Measurements from ENCODE around the gene ARID3C. TPM values are rescaled to one million over a fixed set of nuclear protein-coding genes. Genes with fewer than 3 reads are reported as not detected.

ARID3C gene
- polyA plus RNA-seq, 4 donors = 0.11 to 0.22 (median 0.17) TPM; not detected in 1

- no peak for DNase-seq (ENCODE audit: low read depth in 4 of 4, low spot score in 3 of 4)
Measured at GRCh38 chr9:34579808-34580163, 49.1 kb downstream of the ARID3C start.

- DNase-seq (ENCODE audit: low read depth in 4 of 4, low spot score in 3 of 4) = no peak
Measured at GRCh38 chr9:34579104-34579807, 49.6 kb downstream of the ARID3C start.

- no peak for DNase-seq (ENCODE audit: low read depth in 4 of 4, low spot score in 3 of 4)
Measured at GRCh38 chr9:34578241-34579103, 50.4 kb downstream of the ARID3C start.

- peak in 1 of 4 donors; percentile 71 for DNase-seq (ENCODE audit: low read depth in 4 of 4, low spot score in 3 of 4)
Measured at GRCh38 chr9:34577400-34578240, 51.2 kb downstream of the ARID3C start.

- DNase-seq (ENCODE audit: low read depth in 4 of 4, low spot score in 3 of 4) = no peak
Measured at GRCh38 chr9:34576597-34577399, 52.1 kb downstream of the ARID3C start.

GRCh38 chr9:34575862-34576596 is 52.8 kb downstream of the ARID3C start:
- no peak for DNase-seq (ENCODE audit: low read depth in 4 of 4, low spot score in 3 of 4)

- DNase-seq (ENCODE audit: low read depth in 4 of 4, low spot score in 3 of 4) = no peak
Measured at GRCh38 chr9:34575241-34575640, 53.6 kb downstream of the ARID3C start.

GRCh38 chr9:34574571-34574970 is 54.3 kb downstream of the ARID3C start:
- no peak for DNase-seq (ENCODE audit: low read depth in 4 of 4, low spot score in 3 of 4)

GRCh38 chr9:34573599-34574325 is 55.1 kb downstream of the ARID3C start:
- DNase-seq (ENCODE audit: low read depth in 4 of 4, low spot score in 3 of 4) = no peak

GRCh38 chr9:34572628-34573027 is 56.2 kb downstream of the ARID3C start:
- no peak for DNase-seq (ENCODE audit: low read depth in 4 of 4, low spot score in 3 of 4)

GRCh38 chr9:34572092-34572491 is 56.8 kb downstream of the ARID3C start:
- no peak for DNase-seq (ENCODE audit: low read depth in 4 of 4, low spot score in 3 of 4)

GRCh38 chr9:34571481-34571810 is 57.4 kb downstream of the ARID3C start:
- DNase-seq (ENCODE audit: low read depth in 4 of 4, low spot score in 3 of 4) = no peak

Other genes with a start within 250 kb of the ARID3C start
- gene FAM219A, start 170.5 kb downstream of the ARID3C start, polyA plus RNA-seq (ENCODE audit: insufficient read length in 4 of 4) = 10 to 100 TPM; 11.9 to 13.9 (median 12.5) TPM
- gene DNAI1, start 170.3 kb downstream of the ARID3C start, polyA plus RNA-seq (ENCODE audit: insufficient read length in 4 of 4) = 1 to 10 TPM in 3 of 4 donors, under 1 TPM in 1; 0.15 to 3.2 (median 2.0) TPM
- 1 to 10 TPM in 3 of 4 donors, under 1 TPM in 1; 0.82 to 3.6 (median 1.7) TPM for gene ENHO, start 106.1 kb downstream of the ARID3C start, polyA plus RNA-seq (ENCODE audit: insufficient read length in 4 of 4)
- 10 to 100 TPM; 31.8 to 90.7 (median 49.3) TPM for gene CNTFR, start 39.3 kb downstream of the ARID3C start, polyA plus RNA-seq (ENCODE audit: insufficient read length in 4 of 4)
- 10 to 100 TPM; 13.1 to 30.3 (median 26.7) TPM for gene RPP25L, start 17.0 kb downstream of the ARID3C start, polyA plus RNA-seq (ENCODE audit: insufficient read length in 4 of 4)
- gene DCTN3, start 8.6 kb downstream of the ARID3C start, polyA plus RNA-seq (ENCODE audit: insufficient read length in 4 of 4) = 100 to 1,000 TPM in 1 of 4 donors, 10 to 100 TPM in 3; 86.6 to 102 (median 94.2) TPM
- 10 to 100 TPM; 46.1 to 58.9 (median 49.3) TPM for gene SIGMAR1, start 8.7 kb upstream of the ARID3C start, polyA plus RNA-seq (ENCODE audit: insufficient read length in 4 of 4)
- 10 to 100 TPM; 58.9 to 81.5 (median 66.0) TPM for gene GALT, start 17.6 kb upstream of the ARID3C start, polyA plus RNA-seq (ENCODE audit: insufficient read length in 4 of 4)
- 100 to 1,000 TPM in 1 of 4 donors, 10 to 100 TPM in 3; 50.0 to 138 (median 66.6) TPM for gene IL11RA, start 23.1 kb upstream of the ARID3C start, polyA plus RNA-seq (ENCODE audit: insufficient read length in 4 of 4)
- gene CCL27, start 33.6 kb upstream of the ARID3C start, polyA plus RNA-seq (ENCODE audit: insufficient read length in 4 of 4) = 1 to 10 TPM in 1 of 4 donors, under 1 TPM in 3; 0.59 to 1.1 (median 0.76) TPM
- under 1 TPM in 2 of 4 donors, not detected in 2; 0.38 to 0.57 TPM for gene CCL19, start 62.2 kb upstream of the ARID3C start, polyA plus RNA-seq (ENCODE audit: insufficient read length in 4 of 4)
- 10 to 100 TPM in 3 of 4 donors, 1 to 10 TPM in 1; 8.0 to 28.2 (median 16.8) TPM for gene CCL21, start 81.1 kb upstream of the ARID3C start, polyA plus RNA-seq (ENCODE audit: insufficient read length in 4 of 4)